Measurements from ENCODE around the gene GPX2. TPM values are rescaled to one million over a fixed set of nuclear protein-coding genes. Genes with fewer than 3 reads are reported as not detected.
A peak's percentile ranks its signal among the peaks of the same experiment; 100 is the strongest.

GPX2 gene
- total and polyA plus RNA-seq, 2 donors (not counting 3 experiments of a cell fraction or from before 2014, with no cell fraction given), result not detected

GRCh38 chr14:64915029-64915424, 27.5 kb downstream of the GPX2 start:
- no peaks in the 10 kb centered on the region for H4K20me1 ChIP-seq (replicated peaks; ENCODE audit: control insufficient read depth, extremely low read depth, insufficient read depth, low read length)
- peak overlapping the region; percentile 80 to 96 (median 94) for H3K4me3 ChIP-seq (replicated peaks in 1 of 3; ENCODE audit: insufficient read depth in 1 of 3, low read depth in 1 of 3, low read length in 3 of 3)
- H3K9me1 ChIP-seq (replicated peaks; ENCODE audit: control insufficient read depth, extremely low read depth, insufficient read depth, low read length), result no peaks in the 10 kb centered on the region
- peak overlapping the region; percentile 81 for H3K27ac ChIP-seq (ENCODE audit: insufficient read depth, low read depth, low read length)
- H3K27me3 ChIP-seq (ENCODE audit: control insufficient read depth in 2 of 2, insufficient read depth in 2 of 2, low read length in 2 of 2), result peaks cover 6 to 8% of the 10 kb centered on the region in 2 experiments
- H3K4me1 ChIP-seq (ENCODE audit: control insufficient read depth, extremely low read depth, insufficient read depth, low read length), result peaks cover 16% of the 10 kb centered on the region
- no peaks in the 10 kb centered on the region for H3K36me3 ChIP-seq (ENCODE audit: control insufficient read depth in 2 of 2, extremely low read depth in 1 of 2, insufficient read depth in 2 of 2, low read length in 2 of 2)
- ChIA-PET POLR2A (interaction anchor here (0.6 to 1.5 kb wide), 2 partner anchors 10 to 22 kb away, joined by 3 to 4 read pairs; no protein-coding TSS in a partner anchor), CTCF (interaction anchor here (1.3 to 1.7 kb wide), 2 partner anchors 9 to 105 kb away, joined by 4 to 11 read pairs; no protein-coding TSS in a partner anchor)
- H3K9me3 ChIP-seq (replicated peaks; ENCODE audit: control insufficient read depth, insufficient read depth, low read length), result no peaks in the 10 kb centered on the region
- H3K9ac ChIP-seq (replicated peaks; ENCODE audit: extremely low read depth, insufficient read depth, low read length), result peak overlapping the region; percentile 98
- peak overlapping the region; percentile 92 for H2AFZ ChIP-seq (ENCODE audit: low read depth, low read length)
- H3K4me2 ChIP-seq (ENCODE audit: insufficient read depth, low read length), result peak overlapping the region; percentile 97
- FAIRE-seq (peak; percentile 58), DNase-seq (ENCODE audit: low read depth, low spot score) (no peak)
- no TSS peak for BruUV-seq (replicated peaks)
- no peak for TF ChIP-seq FOS (IDR thresholded peaks at IDR 0.05; ENCODE audit: borderline replicate concordance, insufficient read depth, low read length)
- no peak for TF ChIP-seq EZH2 (IDR thresholded peaks at IDR 0.05; ENCODE audit: borderline replicate concordance, low read depth, low read length, severe bottlenecking)
- TF ChIP-seq POLR2A (IDR thresholded peaks at IDR 0.05; ENCODE audit: low read depth, low read length), result no peak
- TF ChIP-seq MYC (IDR thresholded peaks at IDR 0.05; ENCODE audit: low read depth, low read length), result no peak
- no peak for TF ChIP-seq MAX (IDR thresholded peaks at IDR 0.05; ENCODE audit: insufficient read depth, insufficient read length)
- TF ChIP-seq POLR2AphosphoS5 (IDR thresholded peaks at IDR 0.05; ENCODE audit: insufficient read depth, low read depth, low read length), result no peak
- TF ChIP-seq CTCF (IDR thresholded peaks at IDR 0.05; ENCODE audit: extremely low read depth in 1 of 2, insufficient read depth in 1 of 2, low read depth in 1 of 2, low read length in 2 of 2), result no peak
- no peak for TF ChIP-seq JUN (IDR thresholded peaks at IDR 0.05; ENCODE audit: borderline replicate concordance, insufficient read depth, insufficient read length, low read depth)
- no peak for TF ChIP-seq GATA2 (IDR thresholded peaks at IDR 0.05; ENCODE audit: insufficient read depth, insufficient read length, low read depth, low read length)
- H3K79me2 ChIP-seq (ENCODE audit: control insufficient read depth, insufficient read depth, low read length), result peaks cover 33% of the 10 kb centered on the region
- intact Hi-C loops (cut with micrococcal nuclease), result no loop called here
- dilution Hi-C loops (cut with MboI; ENCODE audit: extremely low pct_ligation_motif_present, low sequenced_read_pairs), result no loop called here
